A673 (cell line): ENCODE measurements around the gene DHRS1. TPM values are rescaled to one million over a fixed set of nuclear protein-coding genes. Genes with fewer than 3 reads are reported as not detected.

Experiments
- BruUV-seq: library from RNA; stranded (reverse); fragments of 400-500 nt; replicated peaks from 2 replicates; lab custom pipeline; 2021; lab: Mats Ljungman, UMichigan
- CTCF ChIA-PET: fragments of 300-600 bp; sonication (Branson Sonifier 250); formaldehyde crosslinking; loops from one replicate; lab custom pipeline; 2022; ENCODE audit warnings: antibody characterized with exemption; lab: Charles Lee
- POLR2A ChIA-PET: fragments of 300-600 bp; sonication (Branson Sonifier 250); formaldehyde crosslinking; loops from one replicate; lab custom pipeline; 2022; ENCODE audit warnings: antibody characterized with exemption; ENCODE audit not compliant: low non-redundant PET; lab: Charles Lee
- DNase-seq: peaks from one replicate; pipeline ENCODE4 v3.0.0-alpha.2; 2015; ENCODE audit warnings: low spot score
- H3K27ac ChIP-seq: fragments of 200-600 bp; sonication (generic); 2 replicates; pipeline ENCODE4 v1.5.1; 2016; ENCODE audit warnings: mixed run types, low read depth, mild to moderate bottlenecking, mixed read lengths, antibody characterized with exemption, low read length; ENCODE audit not compliant: poor library complexity, severe bottlenecking
- H3K27me3 ChIP-seq: fragments of 200-600 bp; sonication (generic); replicated peaks from 2 replicates; pipeline ENCODE4 v1.6.1; 2017; ENCODE audit warnings: mixed run types, low read depth, mild to moderate bottlenecking, mixed read lengths, antibody characterized with exemption, low read length; ENCODE audit not compliant: insufficient read depth, poor library complexity
- H3K36me3 ChIP-seq: fragments of 200-600 bp; sonication (generic); 2 replicates; pipeline ENCODE4 v1.6.1; 2016; ENCODE audit warnings: mixed run types, mild to moderate bottlenecking, mixed read lengths, antibody characterized with exemption, low read length; ENCODE audit not compliant: insufficient read depth, poor library complexity, severe bottlenecking
- H3K4me1 ChIP-seq: fragments of 200-600 bp; sonication (generic); 2 replicates; pipeline ENCODE4 v1.6.1; 2017; ENCODE audit warnings: mixed run types, mild to moderate bottlenecking, mixed read lengths, antibody characterized with exemption, low read length; ENCODE audit not compliant: insufficient read depth, poor library complexity, severe bottlenecking
- H3K4me3 ChIP-seq: fragments of 200-600 bp; sonication (generic); 2 replicates; pipeline ENCODE4 v1.5.1; 2016; ENCODE audit warnings: low read depth, mixed run types, mild to moderate bottlenecking, mixed read lengths, low read length; ENCODE audit not compliant: poor library complexity, severe bottlenecking
- H3K9me3 ChIP-seq: fragments of 200-600 bp; sonication (generic); 2 replicates; pipeline ENCODE4 v1.6.1; 2016; ENCODE audit warnings: mixed run types, low read depth, mild to moderate bottlenecking, mixed read lengths, antibody characterized with exemption, low read length; ENCODE audit not compliant: poor library complexity, severe bottlenecking
- EZH2 ChIP-seq: fragments of 200-600 bp; sonication (generic); IDR thresholded peaks from 2 replicates; pipeline ENCODE4 v1.6.1; 2017; ENCODE audit warnings: borderline replicate concordance, low read depth, mild to moderate bottlenecking, mixed read lengths, antibody characterized with exemption, low read length; ENCODE audit not compliant: poor library complexity, severe bottlenecking
- intact Hi-C: fragments of 100-400 bp; cut with micrococcal nuclease; formaldehyde crosslinking; loops from one replicate; pipeline ENCODE4 v1.10.0; 2022; ENCODE audit not compliant: unreplicated experiment
- total RNA-seq: library from RNA; stranded (reverse); gene quantifications from 2 replicates; pipeline ENCODE4 v1.2.3, GENCODE V29; 2021
- TF ChIP-seq, protein P1 (sequence below): fragments of 300-800, 200-600 bp; sonication (generic); conservative IDR thresholded peaks from 2 replicates; pipeline ENCODE4 v1.5.1; 2017; ENCODE audit warnings: low read depth, mild to moderate bottlenecking, antibody characterized with exemption, low read length, moderate library complexity, mixed read lengths

The DHRS1 gene
- total RNA-seq, 1 experiment from 2014 or later, result 13.3 TPM

DNA sequence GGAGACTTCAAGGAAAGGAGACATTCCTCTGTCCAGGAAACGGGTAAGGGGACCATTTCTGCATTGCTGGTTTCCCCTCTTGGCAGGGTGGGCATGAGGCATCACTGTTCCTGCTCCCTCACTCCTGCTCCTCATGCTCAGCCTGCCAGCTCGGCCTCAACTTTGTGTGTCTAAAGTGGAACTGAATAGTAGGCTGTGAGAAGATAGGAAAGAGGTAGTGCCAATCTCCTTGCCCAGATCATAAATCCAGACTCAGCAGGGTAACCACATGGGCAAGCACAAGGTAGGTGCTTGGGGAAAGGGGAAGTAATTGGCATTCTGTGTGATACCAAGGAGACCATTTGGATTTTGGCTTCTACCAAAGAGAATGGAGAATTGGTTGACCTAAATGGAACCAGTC, 14.3 kb upstream of the DHRS1 start:
- DNase-seq, result no peak
- H3K9me3 ChIP-seq, result no peaks in the 10 kb centered on the region
- ChIA-PET POLR2A (interaction anchor here (0.6 kb wide), 1 partner anchor 139 kb away, joined by 3 read pairs; no protein-coding TSS in a partner anchor), CTCF (no interaction called here)
- intact Hi-C loops, result no loop called here
- no peak overlapping the region for H3K4me3 ChIP-seq
- no peaks in the 10 kb centered on the region for H3K27me3 ChIP-seq
- no TSS peak for BruUV-seq
- no peak overlapping the region for H3K27ac ChIP-seq
- TF ChIP-seq EZH2, result no peak
- TF ChIP-seq, protein P1, sequence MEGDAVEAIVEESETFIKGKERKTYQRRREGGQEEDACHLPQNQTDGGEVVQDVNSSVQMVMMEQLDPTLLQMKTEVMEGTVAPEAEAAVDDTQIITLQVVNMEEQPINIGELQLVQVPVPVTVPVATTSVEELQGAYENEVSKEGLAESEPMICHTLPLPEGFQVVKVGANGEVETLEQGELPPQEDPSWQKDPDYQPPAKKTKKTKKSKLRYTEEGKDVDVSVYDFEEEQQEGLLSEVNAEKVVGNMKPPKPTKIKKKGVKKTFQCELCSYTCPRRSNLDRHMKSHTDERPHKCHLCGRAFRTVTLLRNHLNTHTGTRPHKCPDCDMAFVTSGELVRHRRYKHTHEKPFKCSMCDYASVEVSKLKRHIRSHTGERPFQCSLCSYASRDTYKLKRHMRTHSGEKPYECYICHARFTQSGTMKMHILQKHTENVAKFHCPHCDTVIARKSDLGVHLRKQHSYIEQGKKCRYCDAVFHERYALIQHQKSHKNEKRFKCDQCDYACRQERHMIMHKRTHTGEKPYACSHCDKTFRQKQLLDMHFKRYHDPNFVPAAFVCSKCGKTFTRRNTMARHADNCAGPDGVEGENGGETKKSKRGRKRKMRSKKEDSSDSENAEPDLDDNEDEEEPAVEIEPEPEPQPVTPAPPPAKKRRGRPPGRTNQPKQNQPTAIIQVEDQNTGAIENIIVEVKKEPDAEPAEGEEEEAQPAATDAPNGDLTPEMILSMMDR, result no peak
- H3K4me1 ChIP-seq, result peaks cover 13% of the 10 kb centered on the region
- peaks cover 1% of the 10 kb centered on the region for H3K36me3 ChIP-seq

DNA sequence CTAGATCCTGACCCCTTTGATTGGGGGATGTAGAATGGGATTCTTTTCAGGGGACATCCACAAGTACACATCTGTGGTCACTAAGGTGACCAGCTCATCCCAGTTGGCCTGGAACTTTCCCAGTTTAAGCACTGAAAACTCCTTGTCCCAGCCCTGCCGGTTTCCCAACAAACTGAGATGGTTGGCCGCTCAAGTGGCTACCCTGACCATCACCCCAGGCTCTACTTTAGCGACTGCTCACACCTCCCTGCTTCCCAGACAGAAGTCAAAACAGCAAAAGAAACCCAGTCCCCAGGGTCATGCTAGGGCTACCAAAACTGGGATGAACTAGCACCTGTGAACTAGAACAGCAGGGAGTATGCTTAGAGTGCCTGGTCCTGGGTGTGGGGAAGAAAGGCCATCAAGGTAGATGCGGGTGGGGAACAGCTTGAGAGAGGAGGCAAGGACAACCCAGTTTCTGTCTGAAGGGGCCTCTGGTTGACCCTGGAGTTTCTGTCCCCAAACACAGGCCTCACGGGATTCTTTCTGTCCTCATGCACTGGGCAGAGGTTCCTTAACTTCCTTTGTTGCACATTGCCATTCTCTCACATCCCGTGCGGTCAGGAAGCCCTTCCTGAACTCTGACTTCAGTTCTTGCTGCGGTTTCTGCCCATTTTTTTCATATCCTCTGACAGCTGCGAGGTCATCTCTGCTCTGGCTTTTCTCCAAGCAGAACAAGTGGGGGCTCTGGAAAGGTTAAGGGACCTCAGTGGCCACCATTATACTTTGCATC, 13.3 kb upstream of the DHRS1 start:
- TF ChIP-seq, protein P1, result no peak
- TF ChIP-seq EZH2, result no peak
- Histone ChIP-seq H3K4me3 (no peak overlapping the region), H3K27ac (no peak overlapping the region), H3K4me1 (peaks cover 13% of the 10 kb centered on the region), H3K9me3 (no peaks in the 10 kb centered on the region), H3K27me3 (no peaks in the 10 kb centered on the region), H3K36me3 (peaks cover 6% of the 10 kb centered on the region)
- DNase-seq, result no peak
- ChIA-PET POLR2A (no interaction called here), CTCF (no interaction called here)
- intact Hi-C loops, result no loop called here
- BruUV-seq, result no TSS peak

DNA sequence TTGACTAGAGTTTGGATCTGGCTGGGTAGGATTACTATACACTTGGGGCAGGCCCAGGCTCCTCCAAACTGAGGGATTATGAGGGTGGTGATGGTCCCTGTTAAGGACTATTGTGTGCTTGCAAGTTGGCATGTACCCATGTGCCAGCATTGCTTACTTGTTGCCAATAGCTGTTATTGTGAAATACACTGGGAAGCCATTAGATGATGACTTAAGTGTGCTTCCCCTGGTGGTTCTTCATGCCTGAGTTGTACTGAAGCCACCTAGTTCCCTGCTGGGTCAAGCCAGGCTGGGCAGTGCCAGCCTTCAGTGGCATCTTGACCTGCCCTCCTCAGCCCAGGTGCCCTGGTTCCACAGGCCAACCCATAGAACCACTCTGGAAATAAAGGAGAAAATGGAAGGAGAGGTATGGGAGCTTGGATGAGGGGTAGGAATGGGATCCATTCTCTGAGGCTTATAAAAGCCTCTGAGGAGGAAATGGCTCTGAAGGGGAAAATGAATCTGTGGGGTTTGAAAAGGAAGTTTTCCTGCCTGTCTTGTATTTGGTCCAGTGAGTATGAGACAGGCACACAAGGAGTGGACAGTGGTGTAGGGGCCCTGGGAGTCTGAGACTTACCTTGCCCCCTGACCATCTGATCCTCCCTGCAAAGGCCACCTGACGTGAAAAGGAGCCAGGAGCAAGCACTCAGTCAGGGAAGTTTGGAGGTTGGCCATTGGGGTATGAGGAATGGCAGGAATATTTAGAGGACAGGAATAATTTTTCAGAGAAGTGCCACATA, 12.4 kb upstream of the DHRS1 start:
- Histone ChIP-seq H3K4me1 (peaks cover 13% of the 10 kb centered on the region), H3K36me3 (peaks cover 6% of the 10 kb centered on the region), H3K9me3 (no peaks in the 10 kb centered on the region), H3K27me3 (no peaks in the 10 kb centered on the region), H3K4me3 (no peak overlapping the region), H3K27ac (no peak overlapping the region)
- CTCF ChIA-PET, result interaction anchor here (0.9 kb wide), 1 partner anchor 10 kb away, joined by 10 read pairs; no protein-coding TSS in a partner anchor
- POLR2A ChIA-PET, result no interaction called here
- peak; percentile 34 for DNase-seq
- TF ChIP-seq, protein P1, result no peak
- no peak for TF ChIP-seq EZH2
- BruUV-seq, result no TSS peak
- intact Hi-C loops, result no loop called here
